GM19372 (cell line): Measurements from ENCODE around the gene PRRC2B.
"Not testable (repeated sequence)": the region's sequence is repeated elsewhere in the genome, so short reads cannot be mapped to it uniquely, and the experiment has no call there.

Source experiments
- ATAC-seq: cut with Tn5 transposase; IDR thresholded peaks from one replicate; pipeline ENCODE4 v1.9.1; 2021; ENCODE audit warnings: mild to moderate bottlenecking, low read depth, moderate library complexity; ENCODE audit not compliant: unreplicated experiment

Gene PRRC2B

DNA sequence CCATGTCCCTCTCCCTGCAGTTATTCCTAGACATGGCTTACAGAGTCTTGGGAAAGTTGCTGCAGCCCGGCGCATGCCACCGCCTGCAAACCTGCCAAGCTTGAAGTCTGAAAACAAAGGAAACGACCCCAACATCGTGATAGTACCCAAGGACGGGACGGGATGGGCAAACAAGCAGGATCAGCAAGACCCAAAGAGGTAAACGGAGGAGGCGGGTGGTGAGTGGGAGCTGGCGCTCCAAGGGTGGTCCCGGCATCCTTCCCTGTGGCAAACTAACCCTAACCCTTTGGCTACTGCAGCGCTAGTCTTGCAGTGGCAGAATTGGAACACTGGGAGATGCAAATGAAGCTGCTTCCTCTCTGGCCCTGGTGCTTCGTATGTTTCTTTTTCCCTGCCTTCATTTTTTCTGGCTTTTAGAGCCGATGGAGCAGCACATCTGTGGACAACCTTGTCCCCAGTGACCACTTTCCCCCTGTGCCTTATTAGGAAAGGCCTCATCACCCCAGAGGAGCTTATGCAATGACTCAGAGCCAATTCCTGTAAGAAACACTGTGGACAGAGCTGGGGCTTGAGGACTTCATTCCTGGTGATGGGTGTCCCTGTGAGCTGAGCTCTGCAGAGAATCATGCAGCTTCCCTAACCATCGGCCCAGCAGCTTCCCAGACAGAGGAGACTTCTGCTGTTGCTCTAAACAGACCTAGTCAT lies 38.9 kb downstream of the PRRC2B start:
- ATAC-seq = no peak

DNA sequence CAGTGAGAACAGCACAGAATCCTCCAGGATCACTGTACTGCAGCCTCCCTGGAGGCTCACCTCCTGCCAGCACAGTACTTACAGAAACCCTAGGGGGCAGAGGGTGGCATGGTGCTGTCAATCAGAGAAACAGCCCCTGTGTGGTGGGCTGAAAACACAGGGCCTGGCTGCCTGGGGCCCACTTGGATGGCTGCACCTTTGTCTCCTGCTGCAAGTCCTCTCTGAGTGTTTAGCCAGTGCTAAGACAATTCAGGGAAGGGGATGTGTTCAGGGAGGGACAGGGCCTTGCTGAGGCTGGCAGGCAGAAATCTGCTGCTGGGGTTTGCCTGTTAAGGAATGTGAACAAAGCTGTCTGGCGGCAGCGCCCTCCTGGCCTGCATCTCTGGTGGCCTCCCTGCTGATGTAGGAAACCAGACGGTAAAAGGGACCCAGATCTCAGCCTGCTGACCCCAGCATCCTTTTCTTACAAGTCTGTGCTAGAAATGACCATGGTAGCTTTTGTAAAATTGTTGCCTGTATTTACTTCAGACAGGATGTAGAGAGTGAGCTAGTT lies 39.5 kb downstream of the PRRC2B start:
- no peak for ATAC-seq

- ATAC-seq = no peak
Observed at GRCh38 chr9:131434673-131435072, 40.8 kb downstream of the PRRC2B start.

DNA sequence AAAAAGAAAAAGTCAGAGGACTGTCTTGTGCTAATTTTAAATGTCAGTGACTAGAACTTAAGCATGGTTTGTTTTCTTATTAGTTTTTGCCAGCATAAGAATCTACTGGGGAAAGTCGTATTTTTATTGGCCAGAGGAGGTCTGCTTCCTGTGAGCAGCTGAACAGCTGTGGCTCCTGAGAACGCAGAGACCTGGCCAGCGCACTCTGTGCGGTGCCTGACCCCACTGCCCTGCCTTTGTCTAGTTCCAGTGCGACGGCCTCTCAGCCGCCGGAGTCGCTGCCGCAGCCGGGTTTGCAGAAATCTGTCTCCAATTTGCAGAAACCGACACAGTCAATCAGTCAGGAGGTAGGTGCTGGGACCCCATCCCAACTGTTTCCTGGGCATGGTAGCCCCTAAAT lies 42.5 kb downstream of the PRRC2B start:
- ATAC-seq = no peak

DNA sequence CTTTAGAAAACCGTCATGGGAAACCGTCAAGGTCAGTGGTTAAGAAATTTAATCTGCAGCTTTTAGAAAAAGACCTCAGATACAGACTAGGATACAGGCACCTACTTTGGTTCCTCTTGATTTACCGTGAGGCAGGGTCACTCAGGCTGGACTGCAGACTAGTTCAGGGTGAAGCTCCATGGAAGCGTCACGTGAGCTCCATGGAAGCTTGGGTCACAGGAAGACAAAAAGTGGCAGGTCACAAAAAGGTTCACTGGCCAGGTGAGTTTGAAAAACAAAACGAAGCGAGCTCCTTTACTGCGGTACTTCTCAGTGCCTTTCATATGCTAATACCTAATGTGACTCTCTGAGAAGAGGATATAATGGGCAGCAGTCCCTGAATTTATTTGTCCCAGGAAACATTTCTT lies 43.0 kb downstream of the PRRC2B start:
- no peak for ATAC-seq

GRCh38 chr9:131438190-131438589 lies 44.3 kb downstream of the PRRC2B start:
- no peak for ATAC-seq

DNA sequence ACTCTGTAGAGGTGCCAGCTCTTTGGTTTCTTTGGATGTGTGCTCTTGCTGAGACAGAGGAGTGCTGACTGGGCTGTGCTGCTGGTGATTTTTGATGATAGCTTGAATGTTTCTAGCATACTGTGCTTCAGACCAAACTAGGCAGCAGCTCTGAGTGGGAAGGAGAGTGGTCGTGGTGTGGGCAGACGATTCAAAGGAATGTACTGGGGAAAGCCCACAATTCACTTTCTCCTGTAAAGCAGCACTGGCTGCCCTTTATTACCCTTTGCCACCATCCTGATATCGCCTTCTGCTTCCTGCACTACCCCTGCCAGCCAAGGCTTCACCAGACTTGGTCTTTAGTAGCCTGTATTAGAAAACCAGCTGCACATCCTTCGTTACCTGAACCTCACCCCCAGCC lies 45.3 kb downstream of the PRRC2B start:
- no peak for ATAC-seq

DNA sequence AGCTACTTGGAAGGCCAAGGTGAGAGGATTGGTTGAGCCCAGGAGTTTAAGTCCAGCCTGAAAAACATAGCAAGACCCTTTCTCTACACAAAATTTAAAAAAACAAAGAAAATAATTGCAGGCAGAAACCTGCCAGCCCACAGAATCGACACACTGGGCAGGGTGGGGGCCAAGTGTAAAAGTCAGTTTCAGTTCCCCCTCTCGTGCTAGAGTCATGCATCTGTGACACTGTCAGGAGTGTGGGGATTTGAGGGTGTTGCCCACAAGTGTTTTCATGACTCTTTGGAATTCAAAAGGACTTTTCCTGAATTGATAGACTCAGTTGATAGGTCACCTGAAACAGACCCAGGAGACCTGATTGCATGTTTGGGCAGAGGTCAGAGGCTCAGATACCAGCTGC lies 47.6 kb downstream of the PRRC2B start:
- ATAC-seq = no peak

GRCh38 chr9:131442351-131442750 lies 48.5 kb downstream of the PRRC2B start:
- ATAC-seq = no peak

DNA sequence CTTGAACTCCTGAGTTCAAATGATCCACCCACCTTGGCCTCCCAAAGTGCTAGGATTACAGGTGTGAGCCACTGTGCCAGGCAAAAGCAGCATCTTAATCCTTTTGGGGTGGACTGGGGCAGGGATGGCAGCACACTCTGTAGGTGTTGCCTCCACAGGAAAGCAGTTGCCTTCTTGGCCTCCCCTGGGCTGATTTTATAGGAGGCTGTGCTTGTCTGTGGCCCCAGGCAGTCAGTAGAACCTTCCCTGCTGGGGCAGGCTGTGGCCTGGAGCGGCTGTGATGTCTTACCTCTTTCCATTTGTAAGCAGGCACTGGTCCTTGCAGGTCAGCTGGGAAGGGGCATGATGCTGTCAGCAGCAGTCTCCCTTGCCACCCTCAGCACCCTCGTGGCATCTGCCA lies 49.8 kb downstream of the PRRC2B start:
- ATAC-seq = no peak

- no peak for ATAC-seq
Observed at GRCh38 chr9:131446276-131446675, 52.4 kb downstream of the PRRC2B start.

DNA sequence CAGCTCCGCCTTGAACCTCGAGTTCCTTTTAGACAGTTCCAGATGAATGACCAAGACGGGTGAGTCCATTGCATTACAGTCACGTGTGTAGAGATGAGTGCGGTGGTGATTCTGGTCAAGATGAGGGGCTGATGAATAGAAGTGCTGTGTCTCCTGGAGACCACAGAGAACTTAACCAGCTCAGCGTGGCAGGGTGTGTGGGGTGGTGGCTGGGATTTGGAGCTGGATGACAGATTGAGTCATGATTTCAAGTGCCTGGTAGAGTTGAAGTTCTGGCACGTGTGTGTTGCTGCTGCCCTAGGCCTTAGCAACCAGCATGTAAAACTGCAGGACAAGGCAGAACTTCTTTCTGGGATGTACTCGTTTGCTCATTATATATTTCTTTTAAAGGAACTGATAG lies 53.3 kb downstream of the PRRC2B start:
- no peak for ATAC-seq

- ATAC-seq = no peak
Observed at GRCh38 chr9:131447600-131447999, 53.7 kb downstream of the PRRC2B start.

GRCh38 chr9:131448818-131449217 lies 54.9 kb downstream of the PRRC2B start:
- ATAC-seq = no peak

GRCh38 chr9:131449276-131449675 lies 55.4 kb downstream of the PRRC2B start:
- no peak for ATAC-seq

DNA sequence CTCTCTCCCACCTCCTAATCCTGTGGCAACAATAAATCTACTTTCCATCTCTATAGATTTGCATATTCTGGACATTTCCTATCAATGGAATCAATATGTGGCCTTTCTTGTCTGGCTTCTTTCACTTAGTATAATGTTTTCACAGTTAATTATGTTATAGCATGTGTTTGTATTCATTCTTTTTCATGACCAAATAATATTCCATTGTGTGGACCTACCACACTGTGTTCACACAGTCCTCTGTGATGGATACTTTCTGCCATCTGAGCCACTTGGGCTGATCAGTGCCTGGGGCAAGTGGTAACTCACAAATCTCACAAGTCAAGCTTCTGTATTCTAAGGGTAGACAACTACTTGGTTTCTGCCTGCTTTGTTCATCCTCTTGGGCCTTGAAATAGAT lies 60.1 kb downstream of the PRRC2B start:
- no peak for ATAC-seq

DNA sequence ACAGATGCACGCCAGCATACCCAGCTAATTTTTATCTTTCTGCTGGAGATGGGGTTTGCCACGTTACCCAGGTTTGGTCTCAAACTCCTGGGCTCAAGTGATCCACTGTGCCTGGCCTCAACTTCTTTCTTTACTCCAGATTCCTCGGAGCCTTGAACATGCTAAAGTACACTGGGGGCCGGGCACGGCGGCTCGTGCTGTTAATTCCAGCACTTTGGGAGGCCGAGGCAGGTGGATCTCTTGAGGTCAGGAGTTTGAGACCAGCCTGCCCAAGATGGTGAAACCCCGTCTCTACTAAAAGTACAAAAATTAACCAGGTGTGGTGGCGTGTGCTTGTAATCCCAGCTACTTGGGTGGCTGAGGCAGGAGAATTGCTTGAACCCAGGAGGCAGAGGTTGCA lies 61.8 kb downstream of the PRRC2B start:
- ATAC-seq = not testable (repeated sequence)

- ATAC-seq = no peak
Observed at GRCh38 chr9:131457746-131458145, 63.9 kb downstream of the PRRC2B start.

DNA sequence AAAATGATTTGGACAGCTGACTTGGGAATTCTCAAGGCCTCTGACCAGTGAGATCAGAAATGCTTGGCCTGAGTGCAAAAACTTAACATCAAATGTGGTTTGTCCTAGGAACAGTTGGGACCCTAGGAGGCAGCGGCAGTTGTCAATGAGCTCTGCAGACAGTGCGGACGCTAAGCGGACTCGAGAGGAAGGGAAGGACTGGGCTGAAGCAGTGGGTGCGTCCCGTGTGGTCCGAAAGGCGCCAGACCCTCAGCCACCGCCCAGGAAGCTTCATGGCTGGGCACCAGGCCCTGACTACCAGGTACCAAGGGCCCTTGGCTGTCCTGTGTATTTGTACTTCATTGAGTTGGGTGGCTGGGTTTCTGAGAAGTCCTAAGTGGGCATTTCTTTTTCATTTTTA lies 65.2 kb downstream of the PRRC2B start:
- ATAC-seq = no peak

GRCh38 chr9:131461166-131461565 lies 67.3 kb downstream of the PRRC2B start:
- ATAC-seq = no peak

GRCh38 chr9:131464354-131465000 lies 70.6 kb downstream of the PRRC2B start:
- no peak for ATAC-seq

- ATAC-seq = no peak
Observed at GRCh38 chr9:131465401-131465800, 71.5 kb downstream of the PRRC2B start.
